ENCODE results near the gene SNX10.

SNX10 gene

DNA sequence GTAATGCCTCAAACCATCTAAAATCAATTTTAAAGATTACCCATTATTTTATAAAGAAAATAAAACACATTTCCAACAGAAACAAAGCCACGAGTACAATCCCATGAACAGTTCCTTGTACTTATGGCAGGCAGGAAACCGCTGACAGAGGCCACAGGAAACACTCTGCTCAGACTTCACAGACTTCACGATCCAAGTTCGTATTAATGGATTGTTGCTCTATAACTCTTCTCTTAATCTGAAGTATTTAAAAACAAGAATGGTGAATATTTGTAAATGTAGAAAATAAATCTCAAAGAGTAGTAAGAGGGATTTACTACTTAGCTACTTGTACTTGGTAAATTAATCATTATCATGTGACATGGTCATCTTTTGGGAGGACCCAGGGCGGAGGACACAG, 78.3 kb downstream of the SNX10 start:
- DNase-seq, result no peak

DNA sequence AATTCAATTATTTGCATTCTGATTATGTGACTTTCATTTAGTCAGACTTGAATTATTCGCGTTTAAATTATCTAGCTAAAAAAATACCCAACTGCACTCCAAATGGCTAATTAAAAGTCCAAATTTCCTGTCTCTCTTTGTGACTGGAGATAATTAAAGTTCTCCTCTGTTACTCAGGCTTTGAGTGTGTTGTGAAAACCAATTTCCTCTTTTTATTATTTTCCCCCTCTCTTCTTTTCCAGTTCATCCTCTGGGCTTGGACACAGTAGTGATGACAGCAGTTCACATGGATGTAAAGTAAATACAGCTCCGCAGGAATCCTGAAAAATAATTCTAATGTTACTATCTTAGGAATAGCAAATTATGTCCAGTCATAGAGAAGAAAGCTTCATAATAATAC, 80.6 kb downstream of the SNX10 start:
- no peak for DNase-seq

DNA sequence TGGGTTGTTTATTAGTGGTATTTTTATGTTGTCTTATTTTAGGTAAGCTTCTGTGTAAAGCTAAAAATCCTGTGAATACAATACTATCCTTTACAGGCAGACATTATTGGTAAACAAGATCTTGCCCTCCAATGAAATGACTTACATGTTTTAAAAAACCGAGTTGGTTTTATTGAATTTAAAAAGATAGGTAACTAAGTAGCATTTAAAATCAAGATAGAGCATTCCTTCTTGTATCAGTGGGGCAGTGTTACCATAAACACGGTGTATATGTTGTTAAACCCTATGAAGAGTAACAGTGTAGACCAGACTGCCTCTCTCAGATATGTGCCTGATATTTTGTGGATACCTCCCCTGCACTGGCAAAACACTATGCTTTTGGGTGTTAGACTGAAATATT, 81.0 kb downstream of the SNX10 start:
- DNase-seq, result no peak

DNA sequence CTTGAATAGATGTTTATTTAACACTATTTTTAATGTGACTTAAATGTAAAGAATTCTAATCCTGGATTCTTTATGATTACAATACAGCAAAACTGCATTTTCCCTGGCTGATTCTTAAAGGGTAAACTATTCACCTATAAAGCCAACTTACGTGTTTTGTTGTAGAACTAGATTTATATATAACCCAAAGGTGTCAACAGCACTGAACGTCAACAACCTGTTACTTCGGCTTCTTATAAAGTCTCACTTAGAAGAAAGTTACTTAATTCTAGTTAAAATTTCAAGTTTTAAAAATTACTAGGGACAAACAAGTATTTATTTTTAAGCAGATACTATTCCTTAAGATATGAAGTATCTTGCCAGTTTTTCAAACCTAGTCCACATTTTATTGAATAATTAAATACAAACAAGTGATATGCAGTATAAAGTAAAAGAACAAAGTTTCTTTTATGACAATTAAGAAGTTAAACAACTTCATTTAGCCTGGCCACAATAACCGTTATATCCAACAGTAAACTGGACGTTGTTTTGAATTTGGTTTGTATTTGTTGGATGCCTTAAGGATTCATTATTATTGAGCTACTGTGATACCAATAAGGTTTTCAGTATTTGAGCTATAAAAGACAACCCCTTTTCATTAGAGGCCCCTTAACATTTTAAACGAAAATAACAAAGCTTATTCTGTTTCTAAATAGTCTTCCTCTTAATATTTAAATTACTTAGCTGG, 83.1 kb downstream of the SNX10 start:
- no peak for DNase-seq

DNA sequence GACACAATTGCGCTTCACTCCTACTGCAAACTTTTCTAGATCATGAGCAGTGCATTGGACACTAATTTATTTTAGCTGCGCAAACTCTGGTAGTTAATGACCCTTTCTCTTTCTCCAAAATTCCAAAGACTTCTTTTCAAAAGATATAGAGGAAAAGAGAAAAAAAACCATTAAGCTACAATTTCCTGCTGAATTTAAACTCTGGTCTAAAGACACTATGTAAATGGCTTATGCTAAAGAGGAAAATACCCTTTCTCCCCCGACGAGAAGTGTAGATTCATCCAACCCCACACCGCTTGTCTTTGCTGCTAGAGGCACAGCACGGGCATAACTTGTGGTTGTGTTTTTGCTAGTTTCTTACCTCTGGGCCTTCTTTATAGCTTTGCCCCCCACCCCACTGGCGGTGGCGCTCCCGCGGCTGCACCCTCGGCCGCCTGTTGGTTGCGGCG, 84.1 kb downstream of the SNX10 start:
- DNase-seq, result no peak

DNA sequence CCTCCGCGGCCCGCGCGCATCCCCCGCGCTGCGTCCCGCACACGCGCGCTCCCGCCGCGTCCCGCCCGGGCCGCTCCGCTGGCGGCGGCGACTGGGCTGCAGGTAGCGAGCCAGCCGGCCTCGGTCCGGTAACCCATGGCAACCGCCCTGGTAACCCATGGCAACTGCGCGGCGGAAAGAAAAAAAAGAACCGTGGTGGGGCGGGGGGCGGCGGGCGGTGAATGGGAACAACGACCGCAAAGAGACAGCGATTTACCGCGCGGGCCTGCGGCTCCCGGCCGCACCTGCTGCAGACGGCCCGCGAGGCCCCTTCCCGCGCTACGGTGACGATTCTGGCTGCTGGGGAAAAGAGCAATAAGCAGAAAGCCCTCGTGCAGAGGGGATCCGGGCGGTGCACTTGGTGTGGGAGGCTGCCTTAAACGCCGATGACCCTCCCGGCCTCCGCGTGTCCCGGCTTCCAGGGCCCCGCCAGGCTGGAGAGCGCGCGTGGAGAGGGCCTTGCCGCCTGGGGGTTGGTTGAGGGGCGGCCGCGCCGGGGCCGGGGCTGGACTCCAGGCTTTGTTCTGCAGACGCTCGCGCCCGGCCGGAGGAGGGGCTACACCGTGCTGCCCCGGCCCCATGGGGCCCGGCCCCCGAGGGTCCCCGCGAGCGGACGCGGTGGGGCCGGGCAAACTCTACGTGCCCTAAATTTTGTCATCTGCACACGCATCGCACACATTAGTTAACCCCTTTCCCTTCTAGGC, 84.7 kb downstream of the SNX10 start:
- DNase-seq, result no peak

DNA sequence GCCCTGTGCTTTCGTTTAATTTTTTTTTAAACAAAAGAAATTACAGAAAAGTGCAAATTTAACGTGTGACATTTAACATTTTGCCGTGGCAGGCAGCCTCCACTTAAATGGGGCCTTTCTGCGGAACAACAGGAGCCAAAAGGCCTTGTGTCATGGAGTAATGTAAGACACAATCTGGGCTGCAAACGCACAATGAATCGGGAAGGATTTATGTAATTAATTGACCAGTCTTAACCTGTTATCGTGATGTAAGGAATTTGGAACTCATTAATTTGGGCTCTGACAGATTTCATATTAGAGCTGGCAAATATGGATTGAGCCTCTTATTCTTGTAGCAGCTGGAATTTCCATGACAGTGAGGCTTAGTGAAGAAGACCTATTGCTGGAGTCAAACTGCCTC, 86.4 kb downstream of the SNX10 start:
- no peak for DNase-seq

DNA sequence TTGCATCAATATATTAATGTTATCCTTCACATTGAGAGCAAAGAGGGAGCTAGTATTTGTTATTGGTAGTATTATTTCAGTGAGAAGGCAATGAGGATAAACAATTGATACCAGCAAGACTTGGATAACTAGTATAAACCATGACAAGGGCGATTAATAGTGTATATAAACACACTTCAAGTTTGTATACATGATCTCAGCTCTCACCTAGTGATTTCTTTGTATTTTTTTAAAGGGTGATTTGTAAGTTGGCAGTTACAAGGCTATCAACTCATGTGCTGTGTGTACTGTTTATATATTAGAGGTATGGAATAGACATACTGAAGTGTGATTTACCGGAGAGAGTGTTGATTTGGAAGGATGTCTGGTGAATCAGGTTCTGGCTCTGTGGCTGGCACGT, 88.0 kb downstream of the SNX10 start:
- no peak for DNase-seq

DNA sequence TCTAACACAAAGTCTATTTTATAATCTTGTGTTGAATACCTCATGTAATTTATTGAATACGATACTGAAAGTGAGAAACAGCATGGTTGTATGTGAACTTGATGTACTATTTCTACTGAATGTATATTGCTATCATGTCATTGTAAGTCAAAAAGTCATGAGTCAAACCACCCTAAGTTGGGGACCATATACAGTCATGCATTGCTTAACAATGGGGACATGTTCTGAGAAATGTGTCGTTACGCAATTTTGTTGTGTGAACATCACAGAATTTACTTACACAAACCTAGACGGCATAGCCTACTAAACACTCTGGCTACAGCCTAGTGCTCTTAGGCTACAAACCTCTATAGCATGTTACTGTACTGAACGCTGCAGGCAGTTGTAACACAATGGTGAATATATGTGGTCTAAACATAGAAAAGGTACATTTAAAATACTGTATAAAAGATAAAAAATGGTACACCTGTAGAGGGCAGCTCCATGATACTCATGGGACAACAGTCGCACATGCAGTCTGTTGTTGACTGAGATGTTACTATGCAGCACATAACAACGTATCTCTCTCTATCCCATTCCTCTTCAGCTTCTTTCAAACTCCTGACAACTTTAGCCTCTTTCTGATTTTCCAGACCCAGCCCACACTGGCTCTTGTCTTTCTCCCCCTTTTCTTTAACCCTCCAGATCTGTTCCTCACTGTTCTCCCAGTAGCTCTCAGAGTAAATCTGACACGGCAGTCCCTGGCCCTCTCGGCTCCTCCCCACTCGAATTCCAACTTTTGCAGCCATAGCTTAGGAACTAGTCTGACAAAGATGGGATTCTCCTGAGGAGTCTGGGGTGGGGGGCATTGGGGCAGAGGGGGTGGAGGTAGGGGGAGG, 90.1 kb downstream of the SNX10 start:
- DNase-seq, result no peak

DNA sequence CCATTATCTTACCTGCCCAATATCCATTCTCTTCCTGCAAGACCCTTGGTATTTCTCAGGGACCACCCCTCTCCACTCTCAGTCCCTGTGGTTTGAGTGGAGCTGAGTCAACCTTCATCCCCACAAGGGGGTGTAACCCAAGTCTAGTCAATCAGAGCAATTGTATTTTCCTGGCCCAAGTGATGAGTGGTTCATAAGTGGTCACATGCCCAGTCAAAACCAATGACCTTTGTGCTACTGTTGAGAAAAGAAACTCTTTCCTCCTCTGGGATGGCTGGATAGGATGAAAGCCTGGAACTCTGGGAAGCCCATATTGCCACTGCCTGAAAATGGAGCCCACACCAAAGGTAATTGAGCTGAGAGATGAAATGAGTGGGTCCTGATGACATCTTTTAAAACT, 93.6 kb downstream of the SNX10 start:
- DNase-seq, result no peak

DNA sequence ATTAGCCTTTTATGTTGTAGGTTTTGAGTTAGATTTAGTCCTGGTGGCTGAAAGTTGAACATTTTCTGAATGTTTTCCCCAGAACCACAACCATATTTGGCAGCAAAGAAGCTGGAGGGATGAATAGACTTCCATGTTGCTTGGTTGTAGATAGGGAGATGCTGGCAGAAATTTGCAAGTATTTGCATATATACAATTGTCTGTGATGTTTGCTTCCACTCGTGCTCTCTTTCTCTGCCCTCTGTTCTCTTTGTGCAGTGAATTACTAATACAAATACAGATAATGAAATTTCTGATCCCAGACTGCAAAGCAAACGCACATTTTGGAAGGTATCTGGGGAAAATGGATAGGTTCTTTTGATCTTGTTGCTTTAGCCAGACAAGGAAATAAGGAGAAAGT, 96.1 kb downstream of the SNX10 start:
- no peak for DNase-seq

DNA sequence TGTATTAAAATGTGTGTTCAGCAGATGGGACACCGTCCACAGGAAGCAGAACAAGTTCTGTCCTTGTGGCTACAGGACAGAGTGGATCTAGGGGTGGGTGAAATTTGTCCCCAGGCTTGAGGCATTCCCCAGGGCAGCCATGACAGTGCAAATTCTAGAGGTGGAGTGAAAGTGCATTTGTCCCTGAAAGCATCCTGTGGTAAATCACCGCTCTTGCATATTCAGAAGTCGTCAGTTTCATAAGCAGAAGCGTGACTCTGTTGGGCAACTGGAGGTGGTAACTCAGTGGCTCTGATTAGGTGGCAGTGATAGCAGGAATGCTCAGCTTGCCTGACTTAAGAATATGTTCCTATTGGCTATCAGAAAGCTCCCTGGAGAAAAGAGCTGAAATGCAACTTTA, 96.6 kb downstream of the SNX10 start:
- DNase-seq, result no peak

DNA sequence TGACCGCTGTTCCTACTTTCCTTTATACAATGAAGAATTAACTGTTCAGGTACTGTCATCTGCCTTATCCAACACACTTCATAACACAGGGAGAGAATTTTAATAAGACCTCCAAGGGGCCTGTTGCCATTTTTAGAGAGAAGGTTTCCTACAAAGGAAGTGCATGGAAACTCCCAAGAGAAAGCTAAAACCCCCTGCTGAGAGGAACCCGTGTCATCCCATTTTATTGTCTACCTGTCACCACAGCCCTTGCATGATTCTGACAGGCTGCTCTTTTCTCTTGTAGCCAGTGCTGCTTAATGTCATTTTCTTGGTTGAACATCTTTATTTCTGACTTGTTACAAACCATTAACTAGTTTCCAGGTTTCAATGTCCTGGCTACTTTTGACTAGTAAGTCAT, 98.4 kb downstream of the SNX10 start:
- no peak for DNase-seq

DNA sequence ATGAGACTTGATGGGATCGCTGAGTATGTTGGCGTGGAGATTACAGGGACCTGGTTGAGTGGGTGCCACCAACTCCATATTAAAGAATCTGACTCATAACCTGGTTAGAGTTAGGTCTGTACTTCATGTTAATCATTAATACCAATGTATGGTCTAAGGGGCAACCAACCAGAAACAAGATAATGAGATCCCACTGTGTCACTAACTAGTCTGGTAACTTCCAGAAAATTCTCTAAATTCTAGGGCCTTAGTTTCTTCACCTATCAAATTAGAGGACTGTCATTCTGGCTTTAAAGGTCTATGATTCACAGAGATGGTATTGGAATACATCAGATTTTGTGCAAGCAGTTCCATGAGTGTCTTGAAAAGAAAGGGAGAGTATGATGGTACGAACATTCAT, 102.2 kb downstream of the SNX10 start:
- no peak for DNase-seq

DNA sequence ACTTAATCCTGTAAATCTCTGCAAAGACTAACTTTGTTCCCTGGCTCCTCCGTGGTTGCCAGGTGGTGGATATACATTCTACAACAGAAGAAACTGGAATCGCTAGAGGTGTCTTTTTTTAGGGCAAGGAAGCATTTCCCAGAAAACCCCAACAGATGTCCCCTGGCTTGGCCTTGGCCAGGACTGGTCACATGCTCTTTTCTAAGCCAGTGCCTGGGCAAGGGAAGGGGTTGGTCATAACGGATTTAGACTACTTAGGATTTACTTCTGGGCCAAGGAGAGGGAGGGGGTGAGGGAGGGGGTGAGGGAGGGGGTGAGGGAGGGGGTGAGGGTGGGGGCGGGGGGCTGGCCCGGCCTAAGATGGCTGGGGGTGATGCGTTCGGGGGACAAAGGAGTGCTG, 105.7 kb downstream of the SNX10 start:
- no peak for DNase-seq

DNA sequence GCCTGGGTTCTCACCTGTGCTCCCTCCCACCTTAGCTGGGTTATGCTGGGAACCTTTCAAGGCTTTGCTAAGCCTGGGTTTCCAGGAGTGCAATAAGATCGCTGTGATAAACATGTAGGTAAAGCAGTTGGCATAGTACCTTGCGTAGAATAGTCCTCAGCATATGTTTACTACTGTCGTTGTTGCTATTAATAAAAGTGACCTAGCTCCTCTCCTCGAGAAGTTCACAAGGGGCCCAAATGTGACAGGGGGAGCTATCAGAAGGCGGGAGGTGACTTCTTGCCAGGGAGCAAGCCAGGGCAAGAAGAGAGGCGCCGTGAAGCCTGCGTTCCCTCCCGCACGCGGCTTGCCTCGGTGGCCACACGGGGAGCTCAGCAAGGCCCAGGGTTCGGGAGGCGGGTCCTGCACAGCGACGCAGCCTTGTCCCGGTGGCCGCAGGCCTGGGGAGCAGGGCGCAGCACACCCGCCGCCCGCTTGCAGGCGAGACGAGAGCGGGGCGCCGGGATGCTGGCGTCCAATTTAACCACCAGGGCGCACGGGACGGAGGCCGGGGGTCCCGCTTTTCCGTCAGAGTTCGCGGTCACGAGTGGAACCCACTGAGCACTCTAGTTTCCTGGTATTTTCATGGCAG, 106.2 kb downstream of the SNX10 start:
- DNase-seq, result peak; percentile 1

DNA sequence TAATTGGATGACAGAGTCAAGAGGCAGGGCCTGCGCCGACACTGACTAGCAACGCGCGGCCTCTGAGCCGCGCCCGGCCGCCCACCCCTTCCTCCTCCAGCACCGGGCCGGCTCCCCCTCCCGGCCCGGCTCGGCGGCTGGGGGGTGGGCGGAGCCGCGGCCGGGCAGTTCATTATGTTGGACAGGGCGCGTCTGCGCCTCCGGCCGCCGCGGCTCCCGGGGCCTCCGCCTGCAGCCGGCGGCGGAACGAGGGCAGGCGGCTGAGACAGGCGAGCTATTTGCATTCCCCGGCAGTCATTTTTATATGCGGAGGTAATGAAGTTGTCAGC, 106.7 kb downstream of the SNX10 start:
- DNase-seq, result peak; percentile 36

DNA sequence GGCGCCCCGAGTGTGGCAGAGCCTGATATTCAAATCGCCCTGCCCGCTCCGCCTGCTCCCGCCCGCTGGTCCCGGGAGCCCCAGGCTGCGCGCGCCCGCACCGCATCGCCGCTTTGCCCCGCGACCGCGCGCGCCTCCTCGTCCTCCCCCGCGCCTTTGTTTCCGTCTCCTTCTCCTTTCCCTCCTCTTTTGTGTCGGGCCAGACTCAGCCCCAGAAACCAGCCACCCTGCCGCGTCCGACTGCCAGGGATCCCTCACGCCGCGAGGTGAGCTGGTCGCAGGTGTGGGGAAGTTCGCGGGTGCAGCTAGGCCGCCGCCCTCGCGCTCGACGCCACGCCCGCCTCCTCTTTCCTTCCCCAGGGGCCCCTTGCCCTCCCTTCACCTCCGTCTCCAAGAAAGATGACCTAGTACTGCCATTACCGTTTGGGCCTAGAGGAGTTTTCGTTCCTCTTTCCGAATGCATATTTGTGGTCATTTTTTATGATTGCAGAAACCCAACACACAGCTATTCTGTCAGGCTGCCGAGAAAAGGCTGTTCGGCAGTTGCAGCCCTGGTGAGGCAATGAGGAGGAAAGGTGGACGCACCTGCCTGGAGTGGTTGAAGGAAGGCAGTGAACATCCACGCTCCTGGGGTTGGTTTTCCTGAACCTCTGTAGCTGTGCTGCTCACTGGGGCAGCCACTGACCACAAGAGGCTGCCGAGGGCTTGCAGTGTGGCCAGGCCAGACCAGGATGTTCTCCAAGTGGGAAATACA, 107.3 kb downstream of the SNX10 start:
- DNase-seq, result peak; percentile 22

DNA sequence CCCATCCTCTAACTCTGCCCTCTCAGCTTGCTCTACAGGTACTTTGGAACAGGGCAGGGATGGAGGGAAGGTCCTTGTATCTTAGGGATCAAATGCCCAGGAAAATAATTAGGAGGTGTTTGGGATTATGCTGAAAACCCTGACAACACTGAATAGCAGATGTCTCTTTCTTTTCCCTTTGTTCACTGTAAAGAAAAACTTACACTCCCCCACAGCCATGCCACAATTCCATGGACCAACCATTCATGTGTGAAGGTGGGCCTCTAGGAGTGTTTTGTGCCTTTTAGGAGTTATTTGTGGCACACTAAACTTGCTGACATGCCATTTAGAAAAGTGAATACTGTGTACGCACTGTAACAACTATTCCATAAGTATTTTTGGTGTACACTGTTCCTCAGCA, 108.1 kb downstream of the SNX10 start:
- DNase-seq, result no peak

DNA sequence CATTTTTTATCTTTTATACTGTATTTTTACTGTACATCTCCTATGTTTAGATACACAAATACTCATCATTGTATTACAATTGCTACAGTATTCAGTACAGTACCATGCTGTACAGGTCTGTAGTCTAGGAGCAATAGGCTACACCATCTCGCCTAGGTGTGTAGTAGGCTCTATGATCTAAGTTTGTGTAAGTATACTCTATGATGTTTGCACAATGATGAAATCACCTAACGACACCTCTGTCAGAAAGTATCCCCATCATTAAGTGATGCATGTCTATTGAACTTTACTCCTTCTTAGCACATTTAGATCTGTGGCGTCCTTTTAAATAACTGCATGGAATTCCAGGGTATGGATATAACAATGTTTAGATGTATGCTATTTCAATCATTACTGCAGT, 112.0 kb downstream of the SNX10 start:
- DNase-seq, result no peak

DNA sequence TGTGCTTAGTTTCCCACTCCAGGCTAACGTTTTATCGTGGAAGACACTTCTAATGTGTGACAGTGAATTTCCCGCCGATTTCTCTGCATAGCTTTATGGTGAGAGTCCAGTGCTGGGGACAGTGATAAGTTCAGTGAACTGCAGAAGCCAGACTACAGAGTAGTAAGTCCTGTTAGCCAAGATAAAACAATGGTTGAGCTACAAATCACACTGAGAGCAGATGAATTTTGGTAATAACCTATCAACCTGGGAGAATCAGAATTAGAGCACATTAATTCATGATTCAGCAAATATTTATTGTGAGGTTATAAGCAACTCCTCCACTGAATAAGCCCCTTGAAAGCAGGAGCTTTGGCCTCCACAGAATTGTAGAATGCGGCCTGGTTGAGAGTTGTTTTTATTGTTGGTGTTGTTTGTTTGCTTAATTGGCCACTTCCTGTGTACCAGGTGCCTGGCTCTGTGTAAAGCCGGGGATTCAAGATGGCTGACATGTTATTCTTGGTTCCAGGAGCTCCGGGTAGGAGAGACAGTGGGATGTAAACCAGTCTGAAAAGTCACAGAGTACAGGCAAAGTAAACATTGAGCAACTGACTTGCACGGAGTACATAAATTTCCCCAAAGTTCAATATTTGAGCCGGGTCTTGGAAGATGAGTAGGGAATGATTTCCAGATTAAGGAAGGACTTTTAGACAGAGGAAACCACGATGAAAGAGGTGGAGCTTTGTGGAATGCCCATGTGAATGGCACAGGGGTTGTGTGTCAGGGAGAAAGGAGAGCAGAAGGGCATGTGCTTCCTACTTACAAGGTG, 112.7 kb downstream of the SNX10 start:
- no peak for DNase-seq

Data from fibroblast of skin of scalp (primary cell).